NB4 (cell line): ENCODE results near the gene CAPG.

Source experiments
- MYC ChIP-seq: IDR thresholded peaks from 2 replicates; pipeline ENCODE4 v1.6.1; 2011; ENCODE audit warnings: low read depth, low read length
- POLR2A ChIP-seq: IDR thresholded peaks from 2 replicates; pipeline ENCODE4 v1.6.1; 2011; ENCODE audit warnings: mild to moderate bottlenecking; ENCODE audit not compliant: insufficient read length; ENCODE audit errors: extremely low read depth
- TF ChIP-seq, protein P1 (sequence below): IDR thresholded peaks from one replicate; pipeline ENCODE4 v1.5.1; 2012; ENCODE audit warnings: low read depth, low read length
- TF ChIP-seq, protein P2 (sequence below): IDR thresholded peaks from 2 replicates; pipeline ENCODE4 v1.6.1; 2011; ENCODE audit warnings: low read depth, low read length

DNA sequence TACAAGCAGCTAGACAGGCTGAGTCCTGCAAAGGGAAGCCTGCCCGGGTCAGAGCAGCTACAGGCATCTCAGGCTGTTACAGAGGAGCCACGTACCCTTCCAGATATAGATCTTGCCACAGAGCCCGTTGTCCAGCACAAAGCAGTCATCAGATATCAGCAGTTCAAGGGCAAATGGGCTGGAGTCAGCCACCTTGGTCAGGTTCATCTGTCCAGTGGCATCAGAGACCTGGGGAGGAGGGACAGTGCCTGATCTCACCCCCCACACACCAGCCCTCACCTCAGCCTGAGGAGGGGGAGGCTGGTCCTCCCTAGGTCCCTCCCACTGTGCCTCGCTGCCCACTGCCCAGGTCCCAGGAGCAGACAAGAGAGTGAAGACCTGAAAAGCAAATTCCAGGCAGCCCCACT lies 12.2 kb downstream of the CAPG start:
- TF ChIP-seq, protein P1, sequence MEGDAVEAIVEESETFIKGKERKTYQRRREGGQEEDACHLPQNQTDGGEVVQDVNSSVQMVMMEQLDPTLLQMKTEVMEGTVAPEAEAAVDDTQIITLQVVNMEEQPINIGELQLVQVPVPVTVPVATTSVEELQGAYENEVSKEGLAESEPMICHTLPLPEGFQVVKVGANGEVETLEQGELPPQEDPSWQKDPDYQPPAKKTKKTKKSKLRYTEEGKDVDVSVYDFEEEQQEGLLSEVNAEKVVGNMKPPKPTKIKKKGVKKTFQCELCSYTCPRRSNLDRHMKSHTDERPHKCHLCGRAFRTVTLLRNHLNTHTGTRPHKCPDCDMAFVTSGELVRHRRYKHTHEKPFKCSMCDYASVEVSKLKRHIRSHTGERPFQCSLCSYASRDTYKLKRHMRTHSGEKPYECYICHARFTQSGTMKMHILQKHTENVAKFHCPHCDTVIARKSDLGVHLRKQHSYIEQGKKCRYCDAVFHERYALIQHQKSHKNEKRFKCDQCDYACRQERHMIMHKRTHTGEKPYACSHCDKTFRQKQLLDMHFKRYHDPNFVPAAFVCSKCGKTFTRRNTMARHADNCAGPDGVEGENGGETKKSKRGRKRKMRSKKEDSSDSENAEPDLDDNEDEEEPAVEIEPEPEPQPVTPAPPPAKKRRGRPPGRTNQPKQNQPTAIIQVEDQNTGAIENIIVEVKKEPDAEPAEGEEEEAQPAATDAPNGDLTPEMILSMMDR: no peak
- TF ChIP-seq POLR2A (no peak), MYC (no peak)
- TF ChIP-seq, protein P2, sequence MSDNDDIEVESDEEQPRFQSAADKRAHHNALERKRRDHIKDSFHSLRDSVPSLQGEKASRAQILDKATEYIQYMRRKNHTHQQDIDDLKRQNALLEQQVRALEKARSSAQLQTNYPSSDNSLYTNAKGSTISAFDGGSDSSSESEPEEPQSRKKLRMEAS: no peak
